Kidney (tissue), 14 donors: ENCODE measurements around the gene IGSF23. TPM values are rescaled to one million over a fixed set of nuclear protein-coding genes. Genes with fewer than 3 reads are reported as not detected.
"Not testable (repeated sequence)": the region's sequence is repeated elsewhere in the genome, so short reads cannot be mapped to it uniquely, and the experiment has no call there.

ENCODE experiments used
- DNase-seq, 5 donors: peaks; one replicate each; pipeline ENCODE4 v3.0.0-alpha.2; 2013 to 2020
- FAIRE-seq: peaks from 2 replicates; lab custom pipeline; 2012; peaks lifted over from hg19 to GRCh38; lab: Jason Lieb, UNC
- H3K27ac ChIP-seq, 2 donors: one replicate each; pipeline ENCODE4 v1.7.0; 2013; ENCODE audit warnings: low read depth in 2 of 2, low read length in 2 of 2, inconsistent platforms in 1 of 2
- H3K27me3 ChIP-seq: one replicate; pipeline ENCODE4 v1.7.1; 2013; ENCODE audit warnings: low read length, inconsistent platforms; ENCODE audit not compliant: control insufficient read depth, insufficient read depth
- H3K36me3 ChIP-seq, 3 donors: one replicate each; pipeline versions ENCODE4 v1.7.0 to v1.7.1; 2013; ENCODE audit warnings: low read length in 3 of 3, control low read depth in 1 of 3, inconsistent platforms in 1 of 3; ENCODE audit not compliant: insufficient read depth in 3 of 3, control insufficient read depth in 2 of 3
- H3K4me1 ChIP-seq, 3 donors: one replicate each; pipeline versions ENCODE4 v1.7.0 to v1.7.1; 2013; ENCODE audit warnings: low read length in 3 of 3, inconsistent platforms in 1 of 3, low read depth in 1 of 3; ENCODE audit not compliant: control insufficient read depth in 2 of 3, insufficient read depth in 2 of 3
- H3K4me3 ChIP-seq, 3 donors: one replicate each; pipeline versions ENCODE4 v1.7.0 to v1.8.1; 2013; ENCODE audit warnings: low read length in 3 of 3, control low read depth in 1 of 3, inconsistent platforms in 1 of 3
- H3K9ac ChIP-seq, 3 donors: one replicate each; pipeline versions ENCODE4 v1.7.0 to v1.7.1; 2013; ENCODE audit warnings: low read length in 3 of 3, control low read depth in 1 of 3, inconsistent platforms in 1 of 3
- H3K9me3 ChIP-seq, 3 donors: one replicate each; pipeline versions ENCODE4 v1.7.0 to v1.7.1; 2013; ENCODE audit warnings: low read length in 3 of 3, control low read depth in 1 of 3, inconsistent platforms in 1 of 3; ENCODE audit not compliant: control insufficient read depth in 2 of 3, insufficient read depth in 1 of 3
- CTCF ChIP-seq: IDR thresholded peaks from 3 replicates; pipeline ENCODE4 v1.5.1; 2012; ENCODE audit warnings: mild to moderate bottlenecking, moderate library complexity, borderline replicate concordance; ENCODE audit not compliant: insufficient read depth; ENCODE audit errors: extremely low read depth
- intact Hi-C: fragments of 100-400 bp; cut with DNase I; formaldehyde crosslinking; loops from one replicate; pipeline ENCODE4 v1.11.1; 2022
- polyA plus RNA-seq: library from polyadenylated mRNA; stranded (reverse); fragments of 350-450 nt; fragmentation: Illumina TruSeq; extraction: RNeasy Lipid Tissue Mini Kit (QIAGEN cat#74804); gene quantifications from one replicate; pipeline ENCODE4 v1.2.3, GENCODE V29; 2014; ENCODE audit warnings: low read depth, low replicate concordance; ENCODE audit not compliant: insufficient read depth
- total RNA-seq: library from RNA; stranded (reverse); fragmentation: NEBNext Ultra II Directional; extraction: Animal tissue kit (Norgen Biotek cat#: 25700); gene quantifications from one replicate; pipeline ENCODE4 v1.2.1, GENCODE V29; 2021
- donor health status: control.
- donor health status: control.
- donor health status: control.
- donor health status: control.
- donor health status: control.
- donor health status: DM: yes; HTN: yes; CAD: no.
- donor health status: Normal renal cell carcinoma (clear cell type).

Gene IGSF23
- total and polyA plus RNA-seq, 2 donors from 2014 or later = not detected

GRCh38 chr19:44624840-44625354, 11.5 kb downstream of the IGSF23 start:
- H3K4me3 ChIP-seq = no peak overlapping the region
- intact Hi-C loops = no loop called here
- H3K36me3 ChIP-seq = no peaks in the 10 kb centered on the region
- FAIRE-seq (no peak), DNase-seq (no peak)
- H3K27ac ChIP-seq = no peak overlapping the region
- peaks cover 0 to 7% (median 2%) of the 10 kb centered on the region in 3 donors for H3K4me1 ChIP-seq
- H3K9ac ChIP-seq = no peak overlapping the region
- H3K27me3 ChIP-seq = no peaks in the 10 kb centered on the region
- no peaks in the 10 kb centered on the region for H3K9me3 ChIP-seq
- TF ChIP-seq CTCF = no peak

- H3K4me1 ChIP-seq, H3K27me3 ChIP-seq, H3K9ac ChIP-seq, intact Hi-C loops, DNase-seq, H3K4me3 ChIP-seq, H3K36me3 ChIP-seq, FAIRE-seq, H3K9me3 ChIP-seq: not testable (repeated sequence)
- peak overlapping the region in 1 of 2 donors; percentile 16 for H3K27ac ChIP-seq
Measured at GRCh38 chr19:44625637-44626036, 12.3 kb downstream of the IGSF23 start.

- no peaks in the 10 kb centered on the region for H3K27me3 ChIP-seq
- H3K4me1 ChIP-seq = peaks cover 0 to 7% (median 2%) of the 10 kb centered on the region in 3 donors
- H3K9me3 ChIP-seq = no peaks in the 10 kb centered on the region
- TF ChIP-seq CTCF = no peak
- intact Hi-C loops = no loop called here
- no peaks in the 10 kb centered on the region for H3K36me3 ChIP-seq
- DNase-seq (no peak), FAIRE-seq (no peak)
- no peak overlapping the region for H3K9ac ChIP-seq
- H3K27ac ChIP-seq = peak overlapping the region; percentile 2 to 16
- no peak overlapping the region for H3K4me3 ChIP-seq
Measured at GRCh38 chr19:44626048-44626624, 12.8 kb downstream of the IGSF23 start.

GRCh38 chr19:44627631-44628030, 14.3 kb downstream of the IGSF23 start:
- intact Hi-C loops = no loop called here
- no peak overlapping the region for H3K27ac ChIP-seq

More at GRCh38 chr19:44627631-44628030, 14.3 kb downstream of the IGSF23 start:
- H3K4me1 ChIP-seq = peaks cover 0 to 7% (median 2%) of the 10 kb centered on the region in 3 donors
- FAIRE-seq = no peak
- H3K36me3 ChIP-seq = no peaks in the 10 kb centered on the region
- H3K27me3 ChIP-seq = no peaks in the 10 kb centered on the region
- no peak overlapping the region for H3K4me3 ChIP-seq
- H3K9me3 ChIP-seq = no peaks in the 10 kb centered on the region
- no peak for DNase-seq
- no peak for TF ChIP-seq CTCF
- no peak overlapping the region for H3K9ac ChIP-seq
